Hepatocyte (in vitro differentiated cells): ENCODE results near the gene WDR72. TPM values are rescaled to one million over a fixed set of nuclear protein-coding genes. Genes with fewer than 3 reads are reported as not detected.

ENCODE experiments used
- DNase-seq: peaks from one replicate; pipeline ENCODE4 v3.0.0-alpha.2; 2016; ENCODE audit warnings: low spot score
- H2AFZ ChIP-seq: fragments of 200-600 bp; sonication (generic); 2 replicates; pipeline ENCODE4 v1.6.0; 2016; ENCODE audit warnings: antibody characterized with exemption, mild to moderate bottlenecking
- H3K27ac ChIP-seq: fragments of 200-600 bp; sonication (generic); 2 replicates; pipeline ENCODE4 v1.5.1; 2016; ENCODE audit warnings: mild to moderate bottlenecking
- H3K27me3 ChIP-seq: fragments of 200-600 bp; sonication (generic); 2 replicates; pipeline ENCODE4 v1.6.1; 2016
- H3K36me3 ChIP-seq: fragments of 200-600 bp; sonication (generic); replicated peaks from 2 replicates; pipeline ENCODE4 v1.5.1; 2016; ENCODE audit warnings: low read depth; ENCODE audit not compliant: insufficient read depth
- H3K4me1 ChIP-seq: fragments of 200-600 bp; sonication (generic); 2 replicates; pipeline ENCODE4 v1.5.1; 2016; ENCODE audit warnings: mild to moderate bottlenecking, moderate library complexity; ENCODE audit not compliant: insufficient read depth
- H3K4me2 ChIP-seq: fragments of 200-600 bp; sonication (generic); 2 replicates; pipeline ENCODE4 v1.6.0; 2016
- H3K4me3 ChIP-seq: fragments of 200-600 bp; sonication (generic); 2 replicates; pipeline ENCODE4 v1.5.1; 2016; ENCODE audit warnings: mild to moderate bottlenecking
- H3K79me2 ChIP-seq: fragments of 200-600 bp; sonication (generic); 2 replicates; pipeline ENCODE4 v1.6.0; 2017; ENCODE audit warnings: mild to moderate bottlenecking
- H3K9me2 ChIP-seq: fragments of 200-600 bp; sonication (generic); replicated peaks from 2 replicates; pipeline ENCODE4 v1.6.0; 2017; ENCODE audit warnings: mild to moderate bottlenecking; ENCODE audit not compliant: insufficient read depth
- H3K9me3 ChIP-seq: fragments of 200-600 bp; sonication (generic); 2 replicates; pipeline ENCODE4 v1.5.1; 2016; ENCODE audit warnings: low read depth, mild to moderate bottlenecking
- H4K20me1 ChIP-seq: fragments of 200-600 bp; sonication (generic); 2 replicates; pipeline ENCODE4 v1.6.0; 2016; ENCODE audit warnings: mild to moderate bottlenecking; ENCODE audit not compliant: insufficient read depth, poor library complexity, severe bottlenecking
- CTCF ChIP-seq: fragments of 200-600 bp; sonication (generic); IDR thresholded peaks from 2 replicates; pipeline ENCODE4 v1.5.1; 2016; ENCODE audit warnings: antibody characterized with exemption, mild to moderate bottlenecking; ENCODE audit not compliant: poor library complexity
- EZH2 ChIP-seq: fragments of 200-600 bp; sonication (generic); IDR thresholded peaks from 2 replicates; pipeline ENCODE4 v1.6.1; 2016; ENCODE audit warnings: antibody characterized with exemption, mild to moderate bottlenecking, borderline replicate concordance
- EZH2phosphoT487 ChIP-seq: fragments of 200-600 bp; sonication (generic); IDR thresholded peaks from one replicate; pipeline ENCODE4 v1.6.1; 2018; ENCODE audit warnings: antibody characterized with exemption, mild to moderate bottlenecking, low read depth, moderate library complexity; ENCODE audit not compliant: unreplicated experiment, severe bottlenecking
- WGBS: methylation state at CpG from one replicate; pipeline ENCODE4 v1.1.6; 2016; ENCODE audit warnings: low lambda C conversion rate; ENCODE audit errors: missing lambda C conversion rate; 5-methylcytosine and 5-hydroxymethylcytosine counted together
- polyA plus RNA-seq: library from polyadenylated mRNA; unstranded; fragments of >200 nt; fragmentation: Nextera tagmentation; extraction: Ambion mirVana; gene quantifications from 2 replicates; pipeline ENCODE4 v1.2.1, GENCODE V29; 2016
- total RNA-seq: library from RNA; depleted of rRNA; stranded (reverse); fragments of >200 nt; gene quantifications from 2 replicates; pipeline ENCODE4 v1.2.3, GENCODE V29; 2014

The WDR72 gene
- total and polyA plus RNA-seq, 2 experiments from 2014 or later, result 3.5 to 6.4 TPM

- Histone ChIP-seq H2AFZ (no peak overlapping the region), H3K4me2 (no peak overlapping the region), H3K4me3 (no peak overlapping the region), H3K9me2 (no peaks in the 10 kb centered on the region), H4K20me1 (no peaks in the 10 kb centered on the region), H3K36me3 (no peaks in the 10 kb centered on the region), H3K9me3 (no peaks in the 10 kb centered on the region), H3K4me1 (no peaks in the 10 kb centered on the region), H3K79me2 (no peaks in the 10 kb centered on the region), H3K27ac (no peak overlapping the region), H3K27me3 (peaks cover 6% of the 10 kb centered on the region)
- no peak for TF ChIP-seq EZH2phosphoT487
- no peak for DNase-seq
- WGBS, result 88% methylated on average over 6 of the region's 6 CpGs
Observed at GRCh38 chr15:53757906-53758305, 1.6 kb downstream of the WDR72 start.

DNA sequence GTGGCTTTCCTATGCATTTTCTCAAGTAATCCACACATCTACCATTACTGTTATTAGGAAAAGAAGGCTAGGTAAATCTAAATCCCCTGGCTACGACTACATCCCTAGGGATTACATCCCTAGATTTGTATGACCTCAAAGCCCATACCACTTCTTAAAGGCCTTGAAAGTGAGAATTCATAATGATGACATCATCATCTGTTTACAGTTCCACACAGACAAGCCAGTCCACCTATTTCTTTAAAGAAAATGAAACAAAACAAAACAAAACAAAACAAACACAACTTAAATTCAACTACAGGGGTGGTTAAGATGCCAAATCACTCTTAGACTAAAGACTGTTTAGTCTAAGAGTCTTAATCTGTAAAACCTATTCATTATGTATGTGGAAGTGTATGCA lies 5.7 kb downstream of the WDR72 start:
- H3K4me3 ChIP-seq, result no peak overlapping the region
- WGBS, result 45% methylated on average over 1 of the region's 1 CpG
- H3K4me1 ChIP-seq, result no peaks in the 10 kb centered on the region
- no peaks in the 10 kb centered on the region for H3K79me2 ChIP-seq
- H2AFZ ChIP-seq, result no peak overlapping the region
- no peaks in the 10 kb centered on the region for H3K9me2 ChIP-seq
- H3K27ac ChIP-seq, result no peak overlapping the region
- H4K20me1 ChIP-seq, result no peaks in the 10 kb centered on the region
- H3K4me2 ChIP-seq, result no peak overlapping the region
- no peak for DNase-seq
- no peaks in the 10 kb centered on the region for H3K9me3 ChIP-seq
- no peak for TF ChIP-seq EZH2phosphoT487
- TF ChIP-seq CTCF, result no peak
- no peak for TF ChIP-seq EZH2
- H3K36me3 ChIP-seq, result no peaks in the 10 kb centered on the region
- peaks cover under 1% of the 10 kb centered on the region for H3K27me3 ChIP-seq

GRCh38 chr15:53752406-53752805 lies 7.1 kb downstream of the WDR72 start:
- TF ChIP-seq CTCF (no peak), EZH2 (no peak), EZH2phosphoT487 (no peak)
- Histone ChIP-seq H3K27me3 (no peaks in the 10 kb centered on the region), H4K20me1 (no peaks in the 10 kb centered on the region), H3K79me2 (no peaks in the 10 kb centered on the region), H3K4me3 (no peak overlapping the region), H3K9me2 (no peaks in the 10 kb centered on the region), H3K27ac (no peak overlapping the region), H3K4me2 (no peak overlapping the region), H3K4me1 (no peaks in the 10 kb centered on the region), H3K9me3 (no peaks in the 10 kb centered on the region), H2AFZ (no peak overlapping the region), H3K36me3 (no peaks in the 10 kb centered on the region)
- WGBS, result 86% methylated on average over 4 of the region's 4 CpGs
- no peak for DNase-seq

DNA sequence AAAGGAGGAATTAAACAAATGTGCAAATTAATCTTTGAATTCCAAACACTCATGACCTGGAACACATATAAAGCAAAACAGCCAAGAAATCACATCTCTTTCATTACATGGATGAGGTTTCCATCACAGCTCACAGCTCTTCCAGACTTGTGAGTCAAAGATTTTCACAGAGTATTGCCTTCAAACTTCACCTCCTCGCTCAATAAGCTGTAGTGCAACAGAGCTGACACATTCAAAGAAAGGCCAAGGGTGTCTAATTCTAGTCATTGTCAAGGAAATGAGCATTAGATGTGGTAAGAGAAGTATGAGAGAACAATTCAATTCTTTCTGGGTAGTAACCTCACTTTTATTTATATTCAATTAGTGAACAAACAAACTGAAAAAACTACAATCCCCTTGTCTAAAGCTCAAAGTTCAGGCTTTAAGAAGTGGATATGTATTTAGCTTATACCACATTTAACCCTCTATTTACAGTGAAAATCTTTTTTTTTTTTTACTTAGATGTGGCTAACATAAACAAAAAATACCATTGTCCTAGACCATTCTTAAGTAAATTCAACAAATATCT lies 11.9 kb downstream of the WDR72 start:
- no peak for DNase-seq
- H3K27ac ChIP-seq, result no peak overlapping the region

More for the DNA sequence above, 11.9 kb downstream of the WDR72 start:
- Histone ChIP-seq H3K4me3 (no peak overlapping the region), H3K4me2 (no peak overlapping the region), H3K9me3 (no peaks in the 10 kb centered on the region), H4K20me1 (no peaks in the 10 kb centered on the region), H3K4me1 (no peaks in the 10 kb centered on the region), H2AFZ (no peak overlapping the region), H3K36me3 (no peaks in the 10 kb centered on the region), H3K9me2 (no peaks in the 10 kb centered on the region), H3K79me2 (no peaks in the 10 kb centered on the region), H3K27me3 (no peaks in the 10 kb centered on the region)
- WGBS, result 46% methylated on average over 1 of the region's 1 CpG
- TF ChIP-seq CTCF (no peak), EZH2 (no peak), EZH2phosphoT487 (no peak)
